IPS DF 6.9 (cell line): ENCODE measurements around the gene MAP3K12.

Experiments used
- DNase-seq: peaks from one replicate; pipeline ENCODE4 v3.0.0-alpha.2; 2013; ENCODE audit warnings: low read depth, low spot score
- H3K27ac ChIP-seq: one replicate; pipeline ENCODE4 v1.5.1; 2013; ENCODE audit warnings: low read length, control low read depth
- H3K27me3 ChIP-seq: 2 replicates; pipeline ENCODE4 v1.6.1; 2013; ENCODE audit warnings: mild to moderate bottlenecking, low read length; ENCODE audit not compliant: control insufficient read depth, insufficient read depth
- H3K36me3 ChIP-seq: 2 replicates; pipeline ENCODE4 v1.6.1; 2013; ENCODE audit warnings: low read length; ENCODE audit not compliant: control insufficient read depth, insufficient read depth
- H3K4me1 ChIP-seq: 2 replicates; pipeline ENCODE4 v1.6.1; 2013; ENCODE audit warnings: low read length; ENCODE audit not compliant: control insufficient read depth, insufficient read depth
- H3K4me3 ChIP-seq: 2 replicates; pipeline ENCODE4 v1.5.1; 2013; ENCODE audit warnings: mild to moderate bottlenecking, low read length
- H3K9me3 ChIP-seq: 2 replicates; pipeline ENCODE4 v1.6.1; 2013; ENCODE audit warnings: low read length, inconsistent platforms; ENCODE audit not compliant: control insufficient read depth, insufficient read depth
- WGBS: extraction: QIAGEN DNeasy Blood & Tissue Kit; methylation state at CpG from one replicate; pipeline ENCODE4 v1.1.7; 2013; ENCODE audit warnings: mixed read lengths, missing lambda C conversion rate; ENCODE audit not compliant: insufficient read length, insufficient coverage; 5-methylcytosine and 5-hydroxymethylcytosine counted together

The MAP3K12 gene

DNA sequence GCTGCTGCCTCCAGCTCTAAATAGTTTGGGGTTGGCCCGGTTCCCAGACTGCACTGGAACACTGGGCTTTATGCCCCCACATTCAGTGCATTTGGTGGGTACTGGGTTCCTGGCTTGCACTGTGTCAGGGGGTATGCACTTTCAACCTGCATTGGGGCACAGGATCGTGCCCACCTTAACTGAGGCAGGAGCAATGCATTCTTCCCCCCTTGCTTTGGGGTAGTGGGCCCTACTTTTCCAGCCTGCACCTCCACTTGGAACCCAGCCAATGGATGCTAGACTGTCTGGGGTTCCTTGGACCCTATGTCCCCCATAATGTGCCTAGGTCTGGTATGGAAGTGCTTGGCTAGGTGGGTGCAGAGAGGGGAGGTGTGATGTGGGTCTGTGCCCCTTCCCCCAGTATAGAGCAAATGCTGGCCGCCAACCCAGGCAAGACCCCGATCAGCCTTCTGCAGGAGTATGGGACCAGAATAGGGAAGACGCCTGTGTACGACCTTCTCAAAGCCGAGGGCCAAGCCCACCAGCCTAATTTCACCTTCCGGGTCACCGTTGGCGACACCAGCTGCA is 2.4 kb upstream of the MAP3K12 start:
- no peak overlapping the region for H3K27ac ChIP-seq
- H3K36me3 ChIP-seq, result peaks cover 8% of the 10 kb centered on the region; the same call in 1 of the 2 replicates
- peaks cover 11% of the 10 kb centered on the region; the same call in 1 of the 2 replicates for H3K4me1 ChIP-seq
- no peaks in the 10 kb centered on the region for H3K27me3 ChIP-seq
- H3K9me3 ChIP-seq, result no peaks in the 10 kb centered on the region
- H3K4me3 ChIP-seq, result peak overlapping the region; percentile 74; the same call in 1 of the 2 replicates
- DNase-seq, result no peak
- no CpG with 5 or more reads among the region's 10 CpGs for WGBS

DNA sequence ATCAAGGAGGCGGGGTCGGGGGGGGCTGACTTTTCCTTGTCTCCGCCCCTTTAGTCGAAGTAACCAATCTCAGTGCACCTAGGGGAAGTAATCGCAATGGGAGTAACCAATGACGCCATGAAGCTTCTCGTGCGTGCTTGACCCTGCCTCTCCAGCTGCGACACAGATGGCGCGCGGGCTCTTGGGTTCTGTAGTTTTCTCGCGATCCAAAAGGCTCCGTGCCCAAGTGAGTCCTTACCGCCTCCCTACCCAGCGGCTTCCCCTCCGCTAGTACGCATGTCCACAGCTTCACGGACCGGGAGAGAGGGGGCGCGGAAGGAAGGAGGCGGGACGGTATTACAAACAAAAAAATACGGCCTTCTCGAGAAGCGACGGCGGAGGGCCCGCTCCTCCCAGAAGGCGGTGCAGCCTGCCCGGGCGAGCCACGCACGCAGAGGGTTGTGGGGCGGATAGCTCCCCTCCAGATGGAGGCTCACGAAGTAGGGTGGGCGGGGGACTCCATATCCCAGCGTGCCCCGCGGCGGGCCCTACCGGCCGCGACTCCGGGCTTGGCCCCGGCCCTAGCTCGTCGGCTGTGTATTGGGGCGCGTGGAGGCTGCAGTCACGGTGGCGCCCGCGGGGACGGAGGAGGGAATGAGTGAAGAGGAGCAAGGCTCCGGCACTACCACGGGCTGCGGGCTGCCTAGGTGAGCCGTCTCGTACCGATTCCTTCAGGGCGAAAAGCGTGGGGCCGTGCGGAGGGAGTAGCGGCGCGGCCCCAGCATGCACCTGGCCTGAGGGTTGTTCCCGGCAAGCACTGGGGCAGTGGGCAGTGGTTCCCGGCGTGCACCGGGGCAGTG is 1.7 kb upstream of the MAP3K12 start, which contains the start of gene TARBP2:
Gene TARBP2 (plus strand): TSS at position 508 of the 839 bp plus-strand sequence. CDS start 126 bp downstream, at position 634.
- H3K27me3 ChIP-seq, result no peaks in the 10 kb centered on the region
- WGBS, result no CpG with 5 or more reads among the region's 74 CpGs
- H3K27ac ChIP-seq, result no peak within 1 kb of the TSS
- DNase-seq, result peak; percentile 98
- peaks cover 2% of the 10 kb centered on the region; the same call in 1 of the 2 replicates for H3K36me3 ChIP-seq
- H3K4me3 ChIP-seq, result peak within 1 kb of the TSS; percentile 74; the same call in 1 of the 2 replicates
- no peaks in the 10 kb centered on the region for H3K9me3 ChIP-seq
- H3K4me1 ChIP-seq, result peaks cover 13% of the 10 kb centered on the region; the same call in 1 of the 2 replicates

DNA sequence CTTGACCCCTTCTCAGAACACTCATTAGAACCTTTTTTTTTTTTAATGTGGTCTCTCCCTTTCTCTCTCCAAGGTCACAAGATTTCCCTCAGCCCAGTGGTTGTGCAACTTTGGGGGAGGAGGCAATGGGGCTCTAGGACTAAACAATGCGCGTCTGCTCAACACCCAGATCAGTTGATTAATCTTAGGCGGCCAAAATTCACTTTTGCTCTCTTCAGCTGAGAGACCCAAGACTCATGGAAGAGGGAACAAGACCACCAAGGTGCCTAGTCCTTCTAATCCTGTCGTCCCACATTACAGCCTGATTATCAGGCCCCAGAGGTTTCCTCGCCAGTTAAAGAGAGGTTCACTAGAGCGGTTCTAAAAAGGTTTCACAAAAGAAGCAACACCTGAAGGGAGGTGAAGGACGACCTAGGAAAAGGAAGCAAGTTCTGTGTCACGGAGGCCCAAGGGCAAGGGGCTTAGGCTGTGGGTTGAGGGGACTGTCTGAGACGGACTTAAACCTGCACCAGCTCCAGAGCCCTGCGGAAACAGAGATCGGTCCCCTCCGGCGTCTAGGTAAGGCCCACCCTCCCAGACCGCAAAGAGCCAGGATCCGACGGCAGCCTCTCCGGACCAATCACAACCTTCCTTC is 1.0 kb upstream of the MAP3K12 start:
- Histone ChIP-seq H3K9me3 (no peaks in the 10 kb centered on the region), H3K27ac (no peak overlapping the region), H3K4me3 (peak overlapping the region; percentile 42; the same call in 1 of the 2 replicates), H3K27me3 (no peaks in the 10 kb centered on the region), H3K36me3 (no peaks in the 10 kb centered on the region; the same call in 1 of the 2 replicates), H3K4me1 (peaks cover 13% of the 10 kb centered on the region; the same call in 1 of the 2 replicates)
- no peak for DNase-seq
- WGBS, result no CpG with 5 or more reads among the region's 17 CpGs

DNA sequence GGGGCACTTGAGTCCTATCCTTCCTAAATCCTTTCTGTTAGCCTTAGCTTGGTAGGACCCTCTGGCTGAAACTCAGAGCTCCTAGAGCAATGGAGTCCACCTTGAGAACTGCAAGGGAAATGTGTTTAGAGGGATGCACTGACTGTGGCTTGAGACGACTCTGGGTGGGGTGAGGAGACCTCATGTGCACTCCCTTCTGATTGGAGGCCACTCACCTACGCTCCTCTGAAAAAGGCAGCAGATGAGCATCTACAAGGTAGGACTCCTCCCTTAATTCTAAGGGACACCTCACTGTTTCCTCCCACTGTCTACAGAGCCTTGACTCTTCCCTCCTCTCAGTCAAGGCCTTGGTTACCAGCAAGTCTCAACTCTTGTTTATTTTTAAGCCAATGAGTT is 1.0 kb downstream of the MAP3K12 start:
- DNase-seq, result no peak
- WGBS, result no CpG with 5 or more reads among the region's 2 CpGs
- peaks cover 16% of the 10 kb centered on the region; the same call in 1 of the 2 replicates for H3K4me1 ChIP-seq
- H3K27me3 ChIP-seq, result no peaks in the 10 kb centered on the region
- H3K9me3 ChIP-seq, result no peaks in the 10 kb centered on the region
- H3K36me3 ChIP-seq, result no peaks in the 10 kb centered on the region
- no peak overlapping the region for H3K27ac ChIP-seq
- H3K4me3 ChIP-seq, result no peak overlapping the region

DNA sequence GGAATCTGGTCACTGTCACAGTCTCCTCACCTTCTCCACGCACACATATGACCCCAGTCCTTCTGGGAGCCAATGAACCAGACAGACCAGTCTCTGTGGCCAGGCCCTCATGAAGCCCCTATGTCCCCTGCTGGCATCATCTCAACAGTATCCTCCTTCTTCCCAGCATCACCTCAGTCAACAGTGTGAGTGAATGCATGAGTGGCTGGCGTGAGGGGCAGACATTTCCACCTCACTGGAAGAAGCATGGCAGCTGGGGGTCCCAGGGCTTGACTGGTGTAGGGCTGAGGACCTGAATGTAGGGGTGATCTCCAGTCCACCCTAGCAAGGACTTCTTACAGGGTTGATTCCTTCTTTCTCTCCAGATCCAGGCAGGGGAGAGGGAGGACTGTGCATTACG is 1.8 kb downstream of the MAP3K12 start:
- Histone ChIP-seq H3K4me3 (no peak overlapping the region), H3K36me3 (no peaks in the 10 kb centered on the region), H3K9me3 (no peaks in the 10 kb centered on the region), H3K27me3 (no peaks in the 10 kb centered on the region), H3K4me1 (peaks cover 16% of the 10 kb centered on the region; the same call in 1 of the 2 replicates), H3K27ac (no peak overlapping the region)
- no CpG with 5 or more reads among the region's 3 CpGs for whole genome bisulfite sequencing
- no peak for DNase-seq

DNA sequence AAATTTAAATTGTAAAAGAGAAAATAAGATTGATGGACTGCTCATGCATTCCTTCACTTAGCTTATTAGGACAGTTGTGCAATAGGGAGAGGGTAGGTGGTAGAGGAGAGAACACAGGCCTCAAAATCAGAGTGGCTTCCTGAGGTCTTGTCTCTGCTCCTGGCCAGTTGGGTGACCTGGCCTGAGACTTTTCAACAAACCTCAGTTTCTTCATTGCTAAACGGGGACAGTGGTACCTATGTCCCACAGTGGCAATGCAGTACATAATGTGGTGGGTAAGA is 2.6 kb downstream of the MAP3K12 start:
- no CpG with 5 or more reads among the region's 1 CpG for WGBS
- Histone ChIP-seq H3K27ac (no peak overlapping the region), H3K27me3 (no peaks in the 10 kb centered on the region), H3K9me3 (no peaks in the 10 kb centered on the region), H3K4me3 (no peak overlapping the region), H3K4me1 (peaks cover 13% of the 10 kb centered on the region; the same call in 1 of the 2 replicates), H3K36me3 (no peaks in the 10 kb centered on the region)
- no peak for DNase-seq

DNA sequence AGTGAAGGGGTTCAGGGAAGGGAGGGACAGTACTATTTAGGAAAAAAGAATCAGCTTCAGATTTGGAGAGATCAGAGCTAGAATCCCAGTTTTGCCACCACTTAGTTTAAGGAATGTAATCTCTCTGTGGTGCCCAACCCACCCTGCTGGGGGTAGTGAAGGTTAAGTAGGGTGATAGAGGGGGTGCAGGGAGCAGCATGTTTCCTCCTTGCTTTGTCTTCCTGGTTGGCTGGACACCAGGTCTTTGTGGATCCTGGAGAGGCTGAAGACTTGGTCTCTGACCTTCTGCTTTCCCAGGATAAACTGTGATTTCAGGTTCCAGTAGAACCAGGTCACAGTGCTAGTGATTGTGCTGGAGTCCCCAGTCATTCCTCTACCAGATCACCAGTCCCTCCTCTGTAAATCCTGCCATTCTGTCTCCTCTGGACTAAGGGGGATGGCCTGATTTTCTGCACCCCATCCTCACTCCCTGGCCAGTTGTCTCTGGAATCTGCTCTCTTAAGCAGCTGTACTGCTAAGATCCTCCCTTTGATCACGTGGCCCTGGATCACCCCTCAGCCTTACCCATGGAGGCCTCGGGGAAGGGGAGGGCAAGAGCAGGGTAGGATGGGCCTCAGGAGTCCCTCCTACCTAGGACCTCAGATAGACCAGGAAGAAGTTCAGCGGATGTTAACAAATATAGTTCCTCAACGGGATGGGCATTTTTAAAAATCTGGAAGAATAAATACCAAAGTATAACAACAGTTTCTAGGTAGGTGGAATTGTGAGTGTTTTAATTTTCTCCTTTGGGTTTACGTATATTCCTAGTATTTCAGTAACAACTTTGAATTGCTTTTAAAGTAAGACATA is 3.1 kb downstream of the MAP3K12 start:
- no peak overlapping the region for H3K4me3 ChIP-seq
- H3K4me1 ChIP-seq, result peaks cover 10% of the 10 kb centered on the region; the same call in 1 of the 2 replicates
- DNase-seq, result no peak
- H3K9me3 ChIP-seq, result no peaks in the 10 kb centered on the region
- no peak overlapping the region for H3K27ac ChIP-seq
- H3K36me3 ChIP-seq, result no peaks in the 10 kb centered on the region
- no peaks in the 10 kb centered on the region for H3K27me3 ChIP-seq
- WGBS, result no CpG with 5 or more reads among the region's 5 CpGs

DNA sequence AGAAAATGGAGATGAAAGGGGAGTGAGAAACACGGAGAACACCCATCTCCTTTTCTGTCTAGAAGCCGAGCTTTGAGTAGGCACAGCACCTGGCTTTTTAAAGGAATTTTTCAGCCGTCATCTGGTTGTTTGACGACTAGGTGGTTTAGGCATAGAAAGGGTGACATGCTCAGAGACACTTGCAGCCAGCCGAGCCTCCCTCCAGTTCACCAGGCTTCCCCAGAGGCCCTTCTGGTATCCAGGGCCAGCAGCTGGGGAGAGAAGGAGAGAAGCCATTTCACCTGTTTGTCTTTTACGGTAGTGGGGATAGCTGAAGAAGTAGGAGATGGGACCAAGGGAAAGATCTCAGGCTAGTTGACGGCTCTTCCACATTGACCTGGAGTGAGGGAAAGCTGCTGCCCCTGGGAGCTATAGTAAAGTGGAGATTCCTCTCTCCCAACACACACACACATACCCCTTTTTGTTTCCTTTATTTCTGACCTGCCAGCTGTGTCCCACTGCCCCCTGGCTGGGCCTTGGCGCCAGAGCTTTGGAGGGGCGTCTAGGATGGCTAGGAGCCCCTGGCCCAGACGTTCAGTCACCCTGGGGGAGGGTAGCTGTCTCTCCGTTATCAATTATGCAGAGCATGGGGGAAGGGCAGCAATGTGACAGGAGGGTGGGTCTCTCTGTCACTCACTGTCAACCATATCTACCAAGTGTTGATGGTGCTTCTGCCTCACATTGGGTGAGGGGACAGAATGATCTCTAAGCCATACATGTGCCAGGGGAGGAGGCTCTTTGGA is 5.5 kb downstream of the MAP3K12 start:
- Histone ChIP-seq H3K27ac (no peak overlapping the region), H3K36me3 (no peaks in the 10 kb centered on the region), H3K9me3 (no peaks in the 10 kb centered on the region), H3K4me1 (peaks cover 10% of the 10 kb centered on the region; the same call in 1 of the 2 replicates), H3K27me3 (no peaks in the 10 kb centered on the region), H3K4me3 (no peak overlapping the region; the same call in 1 of the 2 replicates)
- WGBS, result no CpG with 5 or more reads among the region's 11 CpGs
- no peak for DNase-seq

DNA sequence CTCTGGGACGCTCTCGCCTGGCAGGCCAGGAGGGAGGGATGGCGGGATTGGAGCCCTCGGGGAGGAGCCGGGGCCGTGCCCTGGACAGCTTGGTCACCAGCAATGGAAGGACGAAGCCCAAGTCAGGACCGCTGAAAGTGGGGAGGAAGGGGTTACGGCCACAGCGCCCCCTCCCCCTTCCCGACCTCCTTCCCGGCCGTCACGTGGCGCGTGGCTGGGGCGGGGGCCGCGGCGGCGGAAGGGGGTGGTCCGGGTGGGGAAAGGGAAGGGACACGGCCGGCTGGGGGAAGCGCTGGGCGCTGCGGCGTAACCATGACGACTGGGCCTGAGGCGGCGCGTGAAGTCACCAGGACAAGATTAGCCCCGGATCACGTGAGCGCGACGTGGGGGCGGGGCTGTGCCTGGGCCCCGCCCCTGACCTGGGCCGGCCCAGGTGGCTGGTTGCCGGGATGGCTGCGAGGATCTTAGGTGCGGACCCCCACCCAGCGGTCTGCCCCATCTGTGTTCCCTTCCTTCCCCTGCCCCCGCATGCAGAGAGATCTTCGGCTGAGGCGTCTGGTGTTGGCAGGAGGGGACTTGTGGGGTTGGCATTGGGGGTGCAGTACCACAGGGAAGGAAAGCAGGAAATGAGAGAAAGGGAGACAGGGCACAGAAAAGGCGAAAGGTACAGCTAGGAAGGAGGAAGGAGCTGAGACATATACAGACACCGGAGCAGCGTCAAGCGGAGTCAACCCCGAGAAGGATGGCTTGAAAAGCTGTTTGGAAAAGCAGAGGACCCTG is 6.2 kb downstream of the MAP3K12 start:
- Histone ChIP-seq H3K27me3 (no peaks in the 10 kb centered on the region), H3K27ac (no peak overlapping the region), H3K36me3 (no peaks in the 10 kb centered on the region), H3K9me3 (no peaks in the 10 kb centered on the region), H3K4me3 (peak overlapping the region; percentile 60; the same call in 1 of the 2 replicates), H3K4me1 (0 out of 2 replicates have a peak, but pooled peaks cover 6% of the 10 kb centered on the region)
- peak; percentile 95 for DNase-seq
- WGBS, result no CpG with 5 or more reads among the region's 52 CpGs
